Testis (tissue), 3 donors: ENCODE data around the gene PRM2. TPM values are rescaled to one million over a fixed set of nuclear protein-coding genes. Genes with fewer than 3 reads are reported as not detected.

Experiments
- DNase-seq: peaks from one replicate; pipeline ENCODE4 v3.0.0-alpha.2; 2019
- H3K27ac ChIP-seq, 2 donors: fragments of 200-600 bp; sonication (generic); one replicate each; pipeline ENCODE4 v1.5.1; 2019
- H3K27me3 ChIP-seq: fragments of 200-600 bp; sonication (generic); one replicate; pipeline ENCODE4 v1.5.1; 2019
- H3K36me3 ChIP-seq: fragments of 200-600 bp; sonication (generic); one replicate; pipeline ENCODE4 v1.5.1; 2017; ENCODE audit warnings: low read depth; ENCODE audit errors: missing control alignments
- H3K4me1 ChIP-seq: fragments of 200-600 bp; sonication (generic); one replicate; pipeline ENCODE4 v1.5.1; 2019
- H3K4me3 ChIP-seq, 2 donors: fragments of 200-600 bp; sonication (generic); one replicate each; pipeline ENCODE4 v1.5.1; 2017 to 2019
- H3K9me3 ChIP-seq: fragments of 200-600 bp; sonication (generic); one replicate; pipeline ENCODE4 v1.5.1; 2017
- CTCF ChIP-seq, 3 experiments: fragments of 450-650 bp in 2 of 3; fragments of 200-600 bp in 1 of 3; sonication (generic) in 1 of 3; IDR thresholded peaks; one replicate each; pipeline ENCODE4 v1.5.1; 2016 to 2019; ENCODE audit warnings: antibody characterized with exemption in 3 of 3, mild to moderate bottlenecking in 2 of 3, moderate library complexity in 1 of 3
- POLR2A ChIP-seq: fragments of 450-650 bp; IDR thresholded peaks from one replicate; pipeline ENCODE4 v1.6.1; 2017; ENCODE audit warnings: antibody characterized with exemption, mild to moderate bottlenecking, moderate library complexity
- WGBS, 2 donors: methylation state at CpG; one replicate each; pipeline ENCODE4 v1.1.5; 2018; 5-methylcytosine and 5-hydroxymethylcytosine counted together
- intact Hi-C: fragments of 100-400 bp; cut with DNase I; formaldehyde crosslinking; loops from one replicate; pipeline ENCODE4 v1.15.1; 2023; ENCODE audit warnings: low total_unique reads
- polyA plus RNA-seq: library from polyadenylated mRNA; stranded (reverse); fragments of 350-450 nt; fragmentation: Illumina TruSeq; extraction: RNeasy Lipid Tissue Mini Kit (QIAGEN cat#74804); gene quantifications from one replicate; pipeline ENCODE4 v1.2.3, GENCODE V29; 2014; ENCODE audit warnings: low read depth, low replicate concordance; ENCODE audit not compliant: insufficient read depth
- total RNA-seq, 2 donors: library from RNA; depleted of rRNA; stranded (reverse); fragments of >200 nt; gene quantifications; one replicate each; pipeline ENCODE4 v1.2.3, GENCODE V29; 2016

Gene PRM2
- total and polyA plus RNA-seq, 3 donors from 2014 or later: 3,179 to 16,461 (median 12,441) TPM

- Histone ChIP-seq H3K4me3 (no peak overlapping the region), H3K27me3 (no peaks in the 10 kb centered on the region), H3K9me3 (no peaks in the 10 kb centered on the region), H3K4me1 (peaks cover 22% of the 10 kb centered on the region), H3K27ac (peak overlapping the region in 1 of 2 donors; percentile 45), H3K36me3 (no peaks in the 10 kb centered on the region)
- DNase-seq: no peak
- intact Hi-C loops: no loop called here
- WGBS, 2 donors: 54% methylated on average over 8 of the region's 8 CpGs
- TF ChIP-seq CTCF (IDR thresholded peaks at IDR 0.05): no peak
- TF ChIP-seq POLR2A: no peak
Measured at GRCh38 chr16:11312718-11313492, 36.6 kb upstream of the PRM2 start.

- H3K36me3 ChIP-seq: no peaks in the 10 kb centered on the region
- H3K9me3 ChIP-seq: no peaks in the 10 kb centered on the region
- DNase-seq: no peak
- H3K4me1 ChIP-seq: peaks cover 22% of the 10 kb centered on the region
- no peak overlapping the region for H3K4me3 ChIP-seq
- 64 to 66% methylated on average over 10 of the region's 10 CpGs for WGBS, 2 donors
- H3K27ac ChIP-seq: peak overlapping the region; percentile 22 to 25
- intact Hi-C loops: no loop called here
- TF ChIP-seq POLR2A: no peak
- TF ChIP-seq CTCF (IDR thresholded peaks at IDR 0.05): no peak
- H3K27me3 ChIP-seq: no peaks in the 10 kb centered on the region
Measured at GRCh38 chr16:11310997-11311561, 34.8 kb upstream of the PRM2 start.

GRCh38 chr16:11310634-11310977 lies 34.3 kb upstream of the PRM2 start:
- H3K9me3 ChIP-seq: no peaks in the 10 kb centered on the region
- intact Hi-C loops: no loop called here
- no peak overlapping the region for H3K4me3 ChIP-seq
- peaks cover 22% of the 10 kb centered on the region for H3K4me1 ChIP-seq
- H3K27me3 ChIP-seq: no peaks in the 10 kb centered on the region
- H3K36me3 ChIP-seq: no peaks in the 10 kb centered on the region
- WGBS, 2 donors: 92 to 97% methylated on average over 3 of the region's 3 CpGs
- H3K27ac ChIP-seq: peak overlapping the region; percentile 22 to 25
- TF ChIP-seq CTCF (IDR thresholded peaks at IDR 0.05) (no peak), POLR2A (no peak)
- no peak for DNase-seq

GRCh38 chr16:11309895-11310633 lies 33.8 kb upstream of the PRM2 start:
- WGBS, 2 donors: 55 to 57% methylated on average over 9 of the region's 9 CpGs
- Histone ChIP-seq H3K9me3 (no peaks in the 10 kb centered on the region), H3K4me1 (peaks cover 22% of the 10 kb centered on the region), H3K4me3 (no peak overlapping the region), H3K27ac (peak overlapping the region; percentile 22 to 25), H3K36me3 (no peaks in the 10 kb centered on the region), H3K27me3 (no peaks in the 10 kb centered on the region)
- TF ChIP-seq CTCF (IDR thresholded peaks at IDR 0.05) (no peak), POLR2A (no peak)
- DNase-seq: peak; percentile 42
- intact Hi-C loops: no loop called here
